Stimulated activated CD4-positive, alpha-beta T cell treated with anti-CD3 and anti-CD28 coated beads, Interleukin-15, amount 100 ng/mL, for 48 hours (primary cell): Measurements from ENCODE around the gene DKK3.

Experiments
- DNase-seq, 2 donors: peaks; one replicate each; pipeline ENCODE4 v3.0.0-alpha.2; 2020; ENCODE audit warnings: low read depth in 2 of 2

The DKK3 gene

DNA sequence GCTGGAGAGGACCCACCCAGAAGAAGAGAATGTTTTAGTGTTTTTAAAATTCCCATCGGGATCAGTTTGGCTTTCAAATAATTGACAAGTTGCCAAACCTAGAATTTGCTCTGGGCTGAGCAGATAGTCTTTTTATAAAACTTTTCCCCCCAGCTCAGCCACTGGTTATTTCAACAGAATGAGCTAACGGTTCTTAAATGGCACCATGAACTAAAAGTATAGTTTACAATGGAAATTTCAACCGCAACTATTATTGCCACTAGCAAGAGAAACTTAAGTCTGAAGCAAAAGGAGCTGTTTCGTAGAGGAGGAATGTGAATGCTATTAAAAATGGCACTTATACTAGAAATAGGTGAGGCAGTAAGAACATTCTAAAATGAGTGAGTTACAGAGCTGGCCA lies 3.4 kb downstream of the DKK3 start:
- DNase-seq: no peak

DNA sequence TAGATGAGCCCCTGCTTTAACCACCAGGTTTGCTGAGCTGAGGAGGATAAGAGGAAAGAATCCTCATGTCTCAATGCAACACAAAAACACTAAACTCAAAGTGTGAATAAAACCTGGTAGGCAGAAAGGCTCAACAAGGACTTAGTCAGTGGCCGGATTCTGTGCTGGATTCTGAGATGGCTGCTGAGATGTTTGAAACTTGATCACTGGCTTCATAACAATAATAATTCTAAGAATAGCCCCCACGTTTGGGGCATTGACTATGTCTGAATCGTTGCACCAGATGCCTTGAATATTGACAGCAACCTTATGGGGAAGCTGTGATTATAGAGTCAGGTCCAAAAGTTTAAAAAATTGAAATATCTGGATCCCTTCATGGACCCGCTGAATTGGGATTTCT lies 4.6 kb downstream of the DKK3 start:
- no peak for DNase-seq

DNA sequence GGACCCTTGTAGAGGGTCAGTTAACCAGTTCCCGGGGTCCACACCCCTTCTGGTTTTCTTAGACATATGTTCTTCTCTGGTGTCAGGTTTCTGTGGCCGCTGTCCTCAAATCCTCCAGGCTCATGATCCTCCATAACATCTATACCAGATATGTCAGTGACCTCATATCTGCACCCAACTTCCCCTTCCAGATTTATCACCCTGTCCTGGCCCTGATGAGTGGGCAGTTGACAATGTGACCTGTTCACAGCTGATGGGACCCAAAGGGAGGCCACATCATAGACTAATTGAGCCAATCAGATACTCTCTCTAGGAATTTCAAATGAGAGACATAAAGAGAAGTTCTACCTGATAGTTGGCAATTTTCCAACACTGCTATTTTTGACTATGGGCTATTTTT lies 5.1 kb downstream of the DKK3 start:
- no peak for DNase-seq

DNA sequence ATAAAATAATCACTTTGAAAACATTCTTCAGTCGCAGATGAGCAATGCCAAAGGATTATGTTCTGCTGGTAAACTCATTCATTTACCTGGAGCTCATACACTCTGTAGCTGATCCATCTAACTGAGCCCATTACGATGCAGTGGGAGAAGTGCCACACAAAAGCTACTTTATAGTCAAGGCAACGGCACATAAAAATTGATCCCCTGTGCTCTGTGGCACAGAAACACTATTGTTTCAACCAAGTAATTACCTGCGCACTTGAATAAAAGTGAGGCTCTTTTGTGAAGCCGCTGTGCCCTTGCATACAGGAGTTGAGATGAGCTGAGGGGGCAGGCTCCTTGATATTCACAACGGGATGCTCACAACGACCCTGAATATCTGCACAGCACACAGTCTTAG lies 7.2 kb downstream of the DKK3 start:
- DNase-seq: no peak

DNA sequence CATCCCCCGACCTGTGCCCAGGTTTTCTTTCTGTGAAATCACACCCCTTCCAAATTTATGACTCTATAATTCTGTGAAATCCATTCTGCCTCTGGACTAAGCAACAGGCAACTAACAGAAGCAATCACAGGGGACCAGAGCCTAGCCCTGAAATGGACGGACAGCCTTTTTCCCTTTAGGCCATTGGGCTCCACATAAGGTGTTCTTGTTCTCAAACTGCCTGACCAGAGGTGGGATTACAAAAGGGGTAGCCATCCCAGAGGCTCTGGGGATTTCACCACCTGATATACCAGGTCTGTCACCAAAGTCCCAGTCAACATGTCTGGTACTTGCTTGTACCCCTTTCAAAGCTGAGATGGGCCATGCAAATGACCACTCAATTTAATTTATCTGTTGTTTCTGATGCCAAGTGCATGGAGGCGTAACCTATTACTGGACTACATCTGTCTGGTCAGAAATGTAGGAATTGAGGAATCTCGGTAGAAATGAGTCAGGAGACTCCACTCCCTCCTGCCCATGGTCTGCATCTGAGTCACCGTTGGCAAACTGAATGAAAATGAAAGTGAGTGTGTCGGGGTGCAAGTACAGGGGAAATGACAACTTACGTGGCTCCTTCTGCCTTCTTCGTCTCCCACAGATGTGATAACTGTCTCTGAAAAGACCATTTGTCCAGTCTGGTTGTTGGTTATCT lies 10.2 kb downstream of the DKK3 start:
- DNase-seq: no peak

DNA sequence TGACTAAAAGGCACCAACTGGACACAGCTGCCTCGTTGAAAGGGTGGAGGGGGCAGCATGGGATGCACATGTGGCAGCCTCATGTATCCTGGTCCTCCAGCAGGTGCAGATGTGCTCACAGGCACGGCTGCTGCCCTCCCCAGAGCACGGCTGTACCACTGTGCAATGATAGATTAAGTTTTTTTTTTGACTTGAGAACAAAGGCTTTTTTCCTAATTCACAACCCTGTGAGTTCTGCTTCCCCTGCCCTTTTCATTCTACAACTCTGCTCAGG lies 11.4 kb downstream of the DKK3 start:
- no peak for DNase-seq

DNA sequence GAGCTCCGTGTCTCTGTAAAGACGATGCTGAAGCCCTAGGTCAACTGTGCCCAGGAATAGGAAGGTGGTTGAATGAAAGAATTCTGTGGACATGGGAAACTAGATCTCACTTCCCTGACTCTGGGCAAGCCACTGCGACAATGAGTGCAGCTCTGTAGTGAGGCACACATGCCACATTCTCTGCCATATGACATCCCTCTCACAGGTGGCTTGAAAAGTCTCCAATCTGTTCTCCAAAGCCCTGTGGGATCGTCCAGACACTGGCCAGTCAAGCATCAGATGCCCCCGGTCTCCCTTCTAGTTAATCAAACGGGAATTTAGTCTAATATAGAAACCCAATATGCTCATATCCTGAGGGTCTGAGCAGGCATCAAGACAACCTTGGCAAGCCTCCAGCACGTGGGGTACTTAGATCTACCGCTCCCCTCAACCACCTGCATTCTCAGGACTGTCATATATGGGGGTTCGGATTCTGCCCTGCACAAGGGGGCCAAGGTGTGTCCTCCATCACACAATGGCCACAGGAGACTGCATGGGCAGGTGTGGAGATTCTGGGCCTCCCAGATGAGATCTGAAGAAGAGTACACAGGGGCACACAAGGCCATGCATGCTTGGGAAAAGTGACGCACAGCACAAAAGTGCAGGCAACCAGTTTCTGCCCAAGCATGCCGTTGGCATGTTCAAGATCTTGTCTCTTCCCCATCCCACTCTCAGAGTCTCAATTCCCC lies 11.9 kb downstream of the DKK3 start:
- no peak for DNase-seq

DNA sequence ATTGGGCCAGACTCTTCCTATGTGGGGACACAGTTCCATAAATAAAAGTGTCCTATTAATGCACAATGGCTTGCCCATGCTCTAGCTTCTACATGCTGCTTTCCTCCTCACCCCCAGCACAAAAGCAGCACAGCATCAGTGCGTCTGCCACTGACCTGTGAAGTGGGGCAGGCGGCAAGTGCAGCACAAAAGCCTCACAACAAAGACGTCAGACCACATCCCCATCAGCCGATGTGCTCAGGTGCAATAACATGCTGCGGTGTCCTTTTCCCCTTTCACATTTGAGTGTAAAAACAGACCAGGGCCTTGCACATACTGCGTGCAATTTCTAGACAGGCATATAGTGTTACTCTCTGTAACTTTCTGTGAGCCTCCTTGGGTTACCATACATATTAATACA lies 12.8 kb downstream of the DKK3 start:
- DNase-seq: no peak

DNA sequence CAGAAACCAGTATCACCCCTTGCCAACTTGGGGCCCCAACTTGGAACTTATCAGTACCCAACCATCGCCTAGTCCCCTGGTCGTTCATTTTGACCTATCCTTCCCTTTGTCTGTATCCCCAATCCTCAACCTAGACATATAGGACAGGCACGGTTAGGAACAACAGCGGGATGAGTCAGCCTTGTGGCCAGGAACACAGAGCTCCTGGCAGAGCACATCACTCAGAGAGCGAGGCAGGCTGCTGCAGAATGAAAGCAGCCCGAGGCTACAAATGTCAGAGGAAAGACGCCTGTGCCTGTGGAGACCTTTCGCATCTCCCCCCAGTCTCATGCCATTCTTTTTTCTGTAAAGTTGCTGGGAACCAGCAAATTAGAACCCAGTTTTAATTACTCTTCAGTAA lies 14.6 kb downstream of the DKK3 start:
- DNase-seq: no peak

DNA sequence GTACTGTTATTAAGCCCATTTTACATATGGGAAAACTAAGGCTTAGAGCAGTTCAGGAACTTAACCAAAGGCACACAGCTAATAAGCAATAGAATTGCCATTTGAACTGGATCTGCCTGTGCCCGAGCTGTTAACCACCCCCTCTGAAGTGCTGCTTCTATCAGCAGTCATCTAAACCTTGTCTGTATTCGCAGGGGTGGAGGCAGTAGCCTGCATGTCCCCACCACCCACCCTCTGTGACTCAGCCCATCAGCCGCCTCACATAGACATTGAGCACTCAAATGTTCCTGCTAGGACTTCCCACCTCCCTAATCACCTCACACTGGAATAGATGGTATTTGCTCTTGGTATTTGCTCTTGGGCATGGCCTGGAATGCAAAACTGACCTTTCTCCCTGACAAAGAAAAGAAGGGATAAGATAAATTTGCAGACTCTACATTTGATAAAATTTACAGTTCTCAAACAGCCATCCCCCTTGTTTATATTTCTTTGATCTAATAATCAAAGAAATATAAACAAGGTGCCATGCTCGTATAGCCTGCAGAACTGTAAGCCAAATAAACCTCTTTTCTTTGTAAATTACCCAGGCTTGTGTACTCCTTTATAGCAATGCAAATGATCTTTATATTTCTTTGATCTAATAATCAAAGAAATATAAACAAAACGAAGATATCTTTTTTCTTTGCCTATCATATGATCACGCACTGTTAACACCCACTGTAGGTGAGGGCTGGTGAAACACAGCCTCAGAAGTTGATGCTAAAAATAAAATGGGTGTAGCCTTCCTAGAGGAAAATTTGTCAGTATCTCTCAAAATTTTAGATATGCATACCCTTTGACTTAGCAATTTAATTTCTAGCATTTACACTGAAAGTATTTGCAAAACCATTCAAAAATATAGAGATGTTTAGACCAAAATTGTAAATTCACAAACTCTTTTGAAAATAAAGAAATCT lies 15.9 kb downstream of the DKK3 start:
- DNase-seq: no peak

DNA sequence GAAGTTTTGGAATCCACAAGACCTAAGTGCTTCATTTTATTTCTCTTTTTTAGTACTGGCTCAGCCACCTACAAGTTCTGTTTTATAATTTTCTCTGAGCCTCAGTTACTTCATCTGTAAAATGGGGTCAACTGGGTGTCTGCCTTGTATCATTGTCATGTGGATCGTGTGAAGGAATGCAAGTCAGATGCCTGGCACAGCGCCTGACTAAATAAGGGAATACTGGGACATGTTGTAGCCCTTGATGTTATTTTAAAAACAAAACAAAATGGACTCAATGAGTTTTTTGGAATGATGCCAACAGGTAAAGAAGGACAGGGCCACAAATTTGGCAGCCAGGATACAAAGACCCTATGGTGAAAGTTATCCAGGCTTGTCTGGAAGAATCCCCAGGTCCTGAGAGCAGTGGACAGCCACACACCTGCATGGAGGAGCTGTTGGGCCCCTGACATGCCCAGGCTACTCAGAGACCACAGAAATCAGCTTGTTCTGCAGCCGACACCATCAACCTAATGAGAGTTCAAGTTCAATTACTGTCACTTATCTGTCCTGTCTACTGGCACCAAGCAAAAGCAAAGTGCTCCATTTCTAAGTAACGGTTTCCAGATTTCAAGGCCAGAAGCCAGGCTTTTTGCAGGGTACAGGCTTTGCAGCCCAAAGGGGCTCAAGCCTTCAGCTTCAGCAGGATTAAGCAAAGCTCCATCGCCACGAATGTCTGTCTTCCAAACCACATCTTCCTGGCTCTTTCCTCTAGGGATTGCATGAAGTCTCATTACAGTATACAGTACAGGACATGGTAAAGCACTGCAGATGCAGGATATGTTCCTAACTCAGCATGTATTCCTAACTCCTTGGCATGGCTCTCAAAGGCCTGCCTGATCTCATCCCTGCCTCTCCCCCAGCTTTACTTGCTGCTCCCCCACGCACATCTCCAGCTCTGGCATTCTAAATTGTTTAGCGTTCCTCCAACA lies 18.4 kb downstream of the DKK3 start:
- DNase-seq: no peak

DNA sequence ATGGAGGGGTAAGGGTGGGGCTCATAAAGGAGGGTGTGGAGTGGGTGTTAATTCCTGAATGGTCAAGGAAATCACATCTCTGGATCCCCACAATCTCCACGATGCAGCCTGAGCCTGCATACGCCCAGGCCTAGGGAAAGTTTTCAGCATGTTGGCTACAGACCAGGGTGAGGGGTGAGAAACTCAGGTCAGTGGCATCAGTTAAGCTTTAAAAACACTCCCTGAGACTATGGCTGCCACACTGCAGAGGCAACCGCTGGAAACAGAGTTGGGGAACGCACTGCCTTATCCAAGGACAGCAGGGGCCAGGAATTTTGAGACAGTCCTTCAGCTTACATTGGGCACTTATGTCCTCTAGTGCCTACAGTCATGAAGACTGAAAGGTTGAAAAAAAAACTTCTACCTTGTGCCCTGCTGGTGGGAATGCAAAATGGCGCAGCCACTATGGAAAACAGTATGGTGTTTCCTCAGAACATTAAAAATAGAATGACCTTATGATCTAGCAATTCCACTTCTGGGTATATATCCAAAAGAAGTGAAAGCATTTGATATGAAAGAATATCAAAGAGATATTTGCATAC lies 19.7 kb downstream of the DKK3 start:
- DNase-seq: no peak

DNA sequence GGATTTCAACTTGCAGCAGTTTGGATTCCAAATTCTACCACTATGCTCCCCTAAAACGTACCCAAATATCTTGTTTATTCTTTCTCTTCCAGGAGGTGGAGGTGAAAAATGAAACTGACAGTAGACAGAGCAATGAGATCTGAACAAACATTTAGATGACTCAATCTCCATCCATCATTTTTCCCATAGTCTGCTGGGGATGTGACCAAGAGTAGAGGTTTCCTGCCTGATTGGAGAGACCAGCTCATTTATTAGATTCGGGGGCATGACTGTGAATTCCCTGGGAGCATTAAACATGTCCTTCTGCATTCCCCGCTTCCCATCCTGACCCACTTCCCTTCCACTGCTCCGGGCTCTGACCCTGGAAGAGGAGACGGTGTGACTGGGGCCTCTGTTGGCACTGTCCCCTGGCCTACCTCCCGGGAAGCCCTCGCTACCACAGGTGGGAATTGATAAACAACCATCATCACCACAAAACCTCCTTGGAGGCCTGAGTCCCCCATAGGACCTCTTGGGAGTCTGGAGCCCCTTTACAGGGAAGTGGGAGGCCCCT lies 20.3 kb downstream of the DKK3 start:
- no peak for DNase-seq

DNA sequence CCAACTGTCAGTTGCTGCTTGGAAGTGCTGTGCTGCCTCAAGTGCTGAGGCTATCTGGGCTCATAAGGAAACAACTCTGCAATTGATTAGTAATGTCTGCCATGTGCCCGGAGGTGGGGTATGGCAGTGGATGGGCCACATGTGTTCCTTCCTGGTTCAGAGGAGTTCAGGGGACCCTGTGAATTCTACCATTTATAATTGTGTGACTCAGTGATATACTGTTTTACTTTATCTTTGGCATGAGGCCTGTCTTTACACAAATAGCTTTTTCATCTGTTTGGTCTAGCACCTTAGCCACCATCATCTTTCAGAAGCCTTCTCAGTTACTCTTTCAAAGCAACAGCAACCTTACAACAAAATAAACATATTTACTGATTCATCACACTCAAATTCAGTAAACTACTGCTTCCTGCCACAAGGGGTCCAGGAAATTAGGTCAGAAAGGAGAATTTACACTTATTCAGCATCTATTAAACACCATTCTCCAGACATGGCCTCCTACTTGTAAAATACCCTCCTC lies 20.9 kb downstream of the DKK3 start:
- DNase-seq: no peak

DNA sequence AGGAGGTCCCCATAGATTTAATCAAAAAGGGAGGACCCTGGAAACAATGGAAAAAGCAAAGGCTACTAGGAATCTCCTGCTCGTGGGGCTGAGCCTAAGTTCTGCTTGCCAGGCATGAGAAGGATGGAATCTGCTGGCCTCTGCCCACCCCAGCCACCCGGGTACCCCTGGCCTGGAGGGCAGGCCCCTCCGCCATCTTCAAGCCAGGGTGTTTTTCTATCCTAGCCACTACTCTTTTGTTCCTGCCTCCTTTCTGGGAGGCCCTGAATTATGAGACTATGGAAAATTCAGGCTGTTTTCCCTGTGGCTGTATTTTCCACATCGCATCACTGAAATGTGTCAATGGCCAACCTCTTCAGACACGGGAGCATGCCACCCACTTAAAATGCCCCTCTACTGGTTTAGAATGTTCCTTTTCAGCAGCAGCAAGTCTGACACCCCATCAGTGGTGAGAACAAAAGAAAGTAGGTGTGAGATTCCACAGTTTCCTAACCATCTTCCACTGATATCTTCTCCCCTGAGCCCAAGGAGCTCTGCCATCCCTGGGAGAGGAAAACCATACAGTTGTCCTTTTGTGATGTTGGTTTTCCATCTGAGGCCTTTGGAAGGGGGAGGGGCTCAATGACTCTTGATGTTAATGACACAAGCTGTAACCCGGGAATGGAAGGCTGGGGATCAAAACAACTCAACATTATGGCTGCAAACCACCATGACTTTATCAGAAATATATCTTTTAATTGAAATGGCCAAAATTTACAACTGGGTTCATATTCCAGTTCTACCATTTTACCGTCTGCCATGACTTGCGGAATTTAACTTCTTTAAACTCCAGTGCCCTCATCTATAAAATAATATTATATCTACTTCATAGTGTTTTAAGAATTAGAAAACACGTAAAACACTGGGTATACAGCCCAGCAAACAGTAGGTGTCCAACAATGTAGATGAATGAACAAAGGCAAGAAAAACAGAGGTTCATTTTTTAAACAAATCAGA lies 22.2 kb downstream of the DKK3 start:
- no peak for DNase-seq

DNA sequence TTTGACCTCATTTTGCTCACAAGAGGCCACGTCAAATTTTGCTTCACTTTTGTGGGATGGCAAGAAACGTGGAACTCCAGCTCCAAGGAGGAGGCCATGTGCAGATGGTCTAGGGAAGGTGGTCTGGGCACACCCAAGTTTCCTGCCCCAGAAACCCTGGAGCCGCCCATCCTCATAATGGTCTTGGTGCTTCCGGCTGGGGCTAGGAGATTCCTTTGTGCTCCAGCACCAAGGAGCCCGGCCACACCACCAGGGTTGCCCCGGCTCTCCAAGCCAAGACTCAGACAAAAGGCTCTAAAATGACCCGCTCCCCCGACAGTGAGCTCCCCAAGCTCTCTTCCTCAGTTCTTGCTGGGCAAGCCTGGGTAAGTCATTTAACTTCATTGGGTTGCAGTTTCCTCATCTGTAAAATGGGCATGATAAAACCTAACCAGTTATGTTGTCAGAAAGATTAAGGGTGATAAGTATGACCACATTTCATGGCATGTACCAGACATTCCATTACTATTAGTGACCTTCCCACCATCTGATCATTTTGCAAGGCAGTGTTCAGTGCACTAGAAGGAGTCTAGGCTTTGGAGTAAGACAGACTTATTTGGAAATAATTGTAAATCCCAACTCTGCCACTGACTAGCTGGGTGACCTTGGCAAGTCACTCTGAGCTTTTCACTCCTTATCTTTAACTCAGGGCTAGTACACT lies 23.3 kb downstream of the DKK3 start:
- DNase-seq: no peak

DNA sequence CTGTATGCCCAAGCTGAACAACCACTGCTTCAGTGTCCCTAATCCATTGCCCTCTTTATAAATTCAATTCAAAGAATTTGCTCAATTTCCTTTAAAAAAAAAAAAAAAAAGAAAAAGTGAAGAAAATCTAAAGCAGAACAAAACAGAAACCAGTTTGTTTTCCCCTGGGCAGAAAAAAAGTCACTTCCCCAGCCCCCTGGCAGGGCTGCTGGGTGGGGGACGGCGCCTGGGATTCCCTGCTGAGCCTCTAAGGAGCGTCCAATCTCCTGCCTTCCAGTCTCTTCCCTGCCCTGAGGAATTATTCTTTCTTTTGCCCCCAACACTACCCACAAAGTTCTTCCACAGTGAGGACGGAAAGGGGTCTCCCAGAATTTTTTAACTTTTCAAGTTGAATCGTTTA lies 23.9 kb downstream of the DKK3 start:
- DNase-seq: no peak

DNA sequence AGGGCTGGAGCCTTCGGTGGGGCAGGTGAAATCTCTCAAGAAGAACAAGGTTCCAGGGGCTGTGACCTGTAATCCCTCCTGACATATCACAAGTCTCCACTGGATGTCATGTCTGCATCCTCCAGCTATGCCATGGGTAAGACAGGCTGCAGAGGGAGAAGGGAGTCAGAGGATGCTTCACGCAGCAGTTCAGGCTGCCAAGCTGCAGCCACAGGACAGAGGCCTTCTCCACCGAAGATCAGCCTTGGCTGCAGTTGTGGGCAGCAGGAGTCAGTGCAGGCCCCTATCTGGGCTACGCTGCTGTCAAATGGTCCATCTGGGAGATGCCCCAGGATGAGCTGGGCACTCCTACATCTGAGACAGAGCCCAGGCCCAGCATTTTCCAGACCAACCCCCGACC lies 25.0 kb downstream of the DKK3 start:
- DNase-seq: no peak

DNA sequence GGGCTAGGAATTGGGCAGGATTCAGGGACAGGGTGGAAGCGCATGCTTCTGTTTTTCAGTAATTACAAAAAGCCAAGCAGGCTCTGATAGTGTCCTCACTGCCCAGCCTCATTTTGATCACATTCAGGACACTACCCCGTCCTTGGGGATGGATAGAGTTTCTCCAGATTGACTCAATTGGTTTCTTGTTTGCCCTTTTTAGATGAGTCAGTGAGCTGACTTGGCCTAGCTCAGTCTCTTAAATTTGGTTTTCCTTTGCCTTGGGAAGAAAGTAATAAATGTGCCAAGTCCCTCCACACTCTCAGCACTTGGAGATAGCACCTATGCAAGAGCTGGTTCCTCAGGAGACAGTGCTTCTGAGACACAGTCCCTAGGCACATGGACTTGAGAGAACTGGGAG lies 25.5 kb downstream of the DKK3 start:
- no peak for DNase-seq
